Measurements from ENCODE around the gene PPP1R3G.
A peak's percentile ranks its signal among the peaks of the same experiment; 100 is the strongest.

PPP1R3G gene

GRCh38 chr6:5085648-5086293, 630 bp downstream of the PPP1R3G start:
- H3K4me3 ChIP-seq = peak overlapping the region; percentile 93
- TF ChIP-seq CTCF (IDR thresholded peaks at IDR 0.05) = no peak
- DNase-seq (ENCODE audit: low spot score) = no peak
- peak overlapping the region; percentile 72 to 92 for H3K27ac ChIP-seq

GRCh38 chr6:5086294-5086890, 1.3 kb downstream of the PPP1R3G start:
- peak overlapping the region; percentile 93 for H3K4me3 ChIP-seq
- H3K27ac ChIP-seq = peak overlapping the region in 1 of 2 donors; percentile 92
- DNase-seq (ENCODE audit: low spot score) = no peak
- no peak for TF ChIP-seq CTCF (IDR thresholded peaks at IDR 0.05)

- H3K4me3 ChIP-seq = no peak overlapping the region
- TF ChIP-seq CTCF (IDR thresholded peaks at IDR 0.05) = no peak
- no peak for DNase-seq (ENCODE audit: low spot score)
Observed at GRCh38 chr6:5087389-5087788, 2.2 kb downstream of the PPP1R3G start.

GRCh38 chr6:5088780-5089179, 3.6 kb downstream of the PPP1R3G start:
- no peak overlapping the region for H3K27ac ChIP-seq
- DNase-seq (ENCODE audit: low spot score) = no peak
- H3K4me3 ChIP-seq = no peak overlapping the region
- TF ChIP-seq CTCF (IDR thresholded peaks at IDR 0.05) = no peak

More at GRCh38 chr6:5087389-5087788, 2.2 kb downstream of the PPP1R3G start:
- H3K27ac ChIP-seq = no peak overlapping the region

GRCh38 chr6:5089481-5090438, 4.6 kb downstream of the PPP1R3G start:
- no peak for TF ChIP-seq CTCF (IDR thresholded peaks at IDR 0.05)
- DNase-seq (ENCODE audit: low spot score) = no peak
- Histone ChIP-seq H3K4me3 (no peak overlapping the region), H3K27ac (no peak overlapping the region)

GRCh38 chr6:5090603-5091002, 5.5 kb downstream of the PPP1R3G start:
- TF ChIP-seq CTCF (IDR thresholded peaks at IDR 0.05) = no peak
- no peak for DNase-seq (ENCODE audit: low spot score)
- Histone ChIP-seq H3K4me3 (no peak overlapping the region), H3K27ac (no peak overlapping the region)
